ENCODE data around the gene OR1N1. TPM values are rescaled to one million over a fixed set of nuclear protein-coding genes. Genes with fewer than 3 reads are reported as not detected.

Gene OR1N1
- not detected for total RNA-seq

- no peak for TF ChIP-seq CTCF (IDR thresholded peaks at IDR 0.05; ENCODE audit: low read depth)
Observed at GRCh38 chr9:122527193-122527592, at the start of gene OR1N1. OR1N1 (minus strand) TSS chr9:122527293; CDS start chr9:122527293, 0 bp downstream.

GRCh38 chr9:122572456-122572855 is 45.4 kb upstream of the OR1N1 start:
- TF ChIP-seq CTCF (IDR thresholded peaks at IDR 0.05; ENCODE audit: low read depth), result no peak

- no peak for TF ChIP-seq CTCF (IDR thresholded peaks at IDR 0.05; ENCODE audit: low read depth)
Observed at GRCh38 chr9:122567901-122568300, 40.8 kb upstream of the OR1N1 start.

- no peak for TF ChIP-seq CTCF (IDR thresholded peaks at IDR 0.05; ENCODE audit: low read depth)
Observed at GRCh38 chr9:122562134-122562760, 35.2 kb upstream of the OR1N1 start.

GRCh38 chr9:122561446-122561845 is 34.4 kb upstream of the OR1N1 start:
- TF ChIP-seq CTCF (IDR thresholded peaks at IDR 0.05; ENCODE audit: low read depth), result no peak

GRCh38 chr9:122552812-122553211 is 25.7 kb upstream of the OR1N1 start, which contains the start of gene OR1N2:
OR1N2 (plus strand) TSS chr9:122553112; CDS start chr9:122553212, 100 bp downstream.
- TF ChIP-seq CTCF (IDR thresholded peaks at IDR 0.05; ENCODE audit: low read depth), result no peak

GRCh38 chr9:122551371-122551770 is 24.3 kb upstream of the OR1N1 start:
- TF ChIP-seq CTCF (IDR thresholded peaks at IDR 0.05; ENCODE audit: low read depth), result no peak
